GM12892 (cell line): ENCODE results near the gene DPP3.

Experiments
- POLR2A ChIP-seq: IDR thresholded peaks from 2 replicates; pipeline ENCODE4 v1.6.1; 2011; ENCODE audit warnings: low read depth, low read length, control low read depth
- TAF1 ChIP-seq: IDR thresholded peaks from 2 replicates; pipeline ENCODE4 v1.6.1; 2011; ENCODE audit warnings: low read depth, mild to moderate bottlenecking, control low read depth, low read length, borderline replicate concordance

GRCh38 chr11:66472054-66472453, 8.2 kb upstream of the DPP3 start:
- TF ChIP-seq POLR2A, result no peak
- TF ChIP-seq TAF1, result no peak
